Activated T-cell treated with anti-CD3 and anti-CD28 coated beads, Interleukin-2, amount 50 U/mL, for 24 hours (primary cell): ENCODE measurements around the gene DOCK6.
A peak's percentile ranks its signal among the peaks of the same experiment; 100 is the strongest.

Experiments used
- DNase-seq: peaks from one replicate; pipeline ENCODE4 v3.0.0-alpha.2; 2020
- H3K27ac Mint-ChIP-seq: 2 replicates; pipeline ENCODE4 v1.8.0; 2020; ENCODE audit warnings: mild to moderate bottlenecking, mixed read lengths
- H3K27me3 Mint-ChIP-seq: 2 replicates; pipeline ENCODE4 v1.8.0; 2020; ENCODE audit warnings: mixed read lengths
- H3K36me3 Mint-ChIP-seq: 2 replicates; pipeline ENCODE4 v1.8.0; 2020; ENCODE audit warnings: low read depth, mixed read lengths
- H3K4me1 Mint-ChIP-seq: 2 replicates; pipeline ENCODE4 v1.8.0; 2020; ENCODE audit warnings: low read depth, mixed read lengths
- H3K4me3 Mint-ChIP-seq: 2 replicates; pipeline ENCODE4 v1.8.0; 2020; ENCODE audit warnings: mild to moderate bottlenecking, moderate library complexity, mixed read lengths
- H3K9me3 Mint-ChIP-seq: 2 replicates; pipeline ENCODE4 v1.8.0; 2020; ENCODE audit warnings: mixed read lengths

The DOCK6 gene

DNA sequence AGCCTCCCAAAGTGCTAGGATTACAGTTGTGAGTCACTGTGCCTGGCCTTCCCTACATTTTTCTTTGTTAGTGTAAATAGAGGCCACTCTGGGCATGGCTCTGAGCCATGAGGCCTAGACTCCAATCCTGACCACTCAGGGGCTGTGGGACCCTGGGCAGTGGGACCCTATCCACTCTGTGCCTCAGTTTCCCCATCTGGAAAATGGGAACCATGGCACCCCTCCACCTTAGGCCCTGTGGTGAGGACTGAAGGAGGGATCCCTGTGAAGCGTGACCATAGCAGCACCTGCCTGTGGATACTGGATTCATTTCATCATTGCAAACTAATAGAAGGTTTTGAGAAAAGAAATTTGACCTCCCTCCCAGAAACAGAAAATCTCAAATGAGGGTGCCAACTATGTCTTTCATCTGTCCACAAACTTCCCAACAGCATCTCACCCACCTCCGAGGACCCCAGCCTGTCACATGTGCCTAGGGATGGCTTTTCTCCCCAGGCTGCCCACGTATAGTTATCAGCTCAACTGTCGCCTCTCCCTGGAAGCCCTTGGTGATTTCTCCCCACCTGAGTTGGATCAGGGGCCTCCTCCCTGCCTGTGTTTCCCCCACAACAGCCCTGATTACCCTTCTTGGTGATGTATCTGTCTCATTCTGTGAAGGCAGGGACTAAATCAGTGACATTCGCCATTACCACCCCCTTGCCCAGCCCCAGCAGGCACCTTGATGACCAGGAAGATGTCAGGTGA, 17.3 kb downstream of the DOCK6 start:
- Mint-ChIP-seq H3K4me1 (peaks cover 5% of the 10 kb centered on the region), H3K4me3 (no peak overlapping the region), H3K27ac (no peak overlapping the region), H3K36me3 (no peaks in the 10 kb centered on the region), H3K9me3 (no peaks in the 10 kb centered on the region), H3K27me3 (peaks cover 33% of the 10 kb centered on the region)
- no peak for DNase-seq

DNA sequence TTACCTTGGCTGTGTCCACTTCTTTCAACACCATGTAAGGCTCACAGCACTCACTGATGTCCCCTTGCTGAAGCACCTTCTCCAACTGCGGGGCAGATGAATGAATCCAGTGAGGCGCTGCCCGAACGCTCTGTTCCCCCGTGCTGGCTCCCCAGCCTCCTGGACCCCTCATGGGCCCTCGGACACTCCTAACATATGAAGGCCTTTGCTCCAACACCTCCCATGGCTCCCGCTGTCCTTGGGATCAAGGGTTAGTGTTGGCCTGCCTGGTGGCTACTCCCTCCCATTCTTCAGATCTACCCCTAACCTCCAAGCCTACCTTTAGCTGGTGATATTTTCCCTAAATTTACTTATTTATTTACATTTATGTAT, 18.5 kb downstream of the DOCK6 start:
- peaks cover 5% of the 10 kb centered on the region for H3K4me1 Mint-ChIP-seq
- no peak for DNase-seq
- no peaks in the 10 kb centered on the region for H3K36me3 Mint-ChIP-seq
- peaks cover 33% of the 10 kb centered on the region for H3K27me3 Mint-ChIP-seq
- no peak overlapping the region for H3K27ac Mint-ChIP-seq
- H3K9me3 Mint-ChIP-seq, result peaks cover 3% of the 10 kb centered on the region
- peak overlapping the region; percentile 18 for H3K4me3 Mint-ChIP-seq

DNA sequence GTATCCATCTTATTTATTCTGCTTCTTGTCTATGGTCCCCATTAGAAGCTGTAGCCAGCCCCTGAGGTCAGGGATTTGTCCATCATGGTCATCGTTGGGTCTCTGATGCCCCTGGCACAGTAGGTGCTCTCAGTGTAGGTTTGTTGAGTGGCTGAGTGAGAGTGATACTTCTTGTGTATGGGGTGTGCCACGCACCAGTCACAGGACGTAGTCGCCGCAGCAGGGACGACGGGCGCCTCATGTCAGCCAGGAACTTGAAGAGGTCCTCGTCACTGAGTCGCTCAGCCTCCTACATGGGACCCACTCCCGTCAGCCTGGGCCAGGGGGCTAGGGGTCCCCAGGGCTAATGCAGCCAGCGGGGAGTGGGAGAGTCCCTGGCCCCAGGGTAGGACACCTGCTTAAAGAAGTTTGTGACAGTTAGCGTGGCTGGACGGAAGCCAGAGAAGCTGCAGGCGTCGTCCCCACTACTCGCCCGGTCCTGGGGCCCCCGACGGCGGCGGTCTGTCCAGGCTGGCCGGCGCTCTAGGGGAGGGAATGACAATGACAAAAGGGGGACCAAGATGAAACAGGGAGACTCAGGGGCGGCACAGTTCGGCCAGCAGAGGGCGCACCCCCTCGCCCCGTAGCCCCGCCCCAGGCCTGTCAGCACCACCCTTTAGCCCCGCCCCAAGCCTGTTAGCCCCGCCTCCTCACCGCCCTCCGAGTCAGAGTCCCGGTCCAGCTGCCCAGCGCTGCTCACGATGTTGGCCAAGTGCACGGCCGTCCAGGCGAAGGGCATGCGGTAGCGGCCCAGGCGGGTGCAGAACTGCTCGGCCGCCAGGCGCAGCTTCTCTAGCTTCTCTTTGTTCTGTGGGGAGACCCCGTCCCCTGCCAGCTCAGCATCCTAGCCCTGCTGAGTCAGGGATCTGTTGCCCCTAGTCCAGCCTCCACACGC, 19.2 kb downstream of the DOCK6 start:
- H3K27me3 Mint-ChIP-seq, result peaks cover 33% of the 10 kb centered on the region
- H3K4me3 Mint-ChIP-seq, result peak overlapping the region; percentile 18
- H3K9me3 Mint-ChIP-seq, result peaks cover 7% of the 10 kb centered on the region
- H3K4me1 Mint-ChIP-seq, result peaks cover 5% of the 10 kb centered on the region
- peak; percentile 92 for DNase-seq
- no peak overlapping the region for H3K27ac Mint-ChIP-seq
- H3K36me3 Mint-ChIP-seq, result no peaks in the 10 kb centered on the region

DNA sequence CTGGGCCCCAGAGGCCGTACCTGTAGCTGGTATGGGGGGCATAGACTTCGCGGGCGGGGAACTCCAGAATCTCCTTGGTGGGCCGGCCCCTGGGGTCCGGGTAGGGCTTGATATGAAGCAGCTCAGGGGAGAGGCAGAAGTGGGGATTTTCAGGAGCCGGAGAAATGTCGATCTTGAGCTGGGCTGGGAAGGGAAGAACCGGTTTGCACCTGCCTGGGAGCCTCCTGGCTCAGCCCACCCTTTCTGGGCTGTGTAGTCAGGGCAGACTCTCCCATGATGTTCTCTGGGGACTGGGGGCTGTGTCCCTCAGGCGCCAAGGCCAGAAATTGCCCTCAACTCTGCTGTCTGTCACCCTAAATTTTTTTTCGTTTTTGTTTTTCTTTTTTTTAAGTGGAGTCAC, 20.3 kb downstream of the DOCK6 start:
- Mint-ChIP-seq H3K4me1 (peaks cover 5% of the 10 kb centered on the region), H3K27me3 (peaks cover 33% of the 10 kb centered on the region), H3K27ac (no peak overlapping the region), H3K36me3 (no peaks in the 10 kb centered on the region), H3K4me3 (no peak overlapping the region), H3K9me3 (peaks cover 7% of the 10 kb centered on the region)
- DNase-seq, result no peak

DNA sequence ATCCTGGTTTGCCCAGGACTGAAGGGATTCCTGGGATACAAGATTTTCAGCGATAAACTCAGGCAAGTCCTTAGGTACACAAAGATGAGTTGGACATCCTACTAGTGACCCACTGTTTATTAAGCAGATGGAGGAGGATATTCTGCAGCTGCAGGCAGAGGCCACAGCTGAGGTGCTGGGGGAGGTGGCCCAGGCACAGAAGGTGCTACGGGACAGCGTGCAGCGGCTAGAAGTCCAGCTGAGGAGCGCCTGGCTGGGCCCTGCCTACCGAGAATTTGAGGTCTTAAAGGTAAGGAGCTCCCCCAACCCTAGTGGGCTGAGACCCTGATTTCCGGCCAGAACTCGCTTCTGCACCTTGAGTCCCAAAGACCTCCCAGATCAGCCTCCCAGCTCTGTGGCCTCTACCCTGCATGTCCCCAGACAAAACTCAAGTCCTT, 22.3 kb downstream of the DOCK6 start:
- no peaks in the 10 kb centered on the region for H3K36me3 Mint-ChIP-seq
- peaks cover 21% of the 10 kb centered on the region for H3K27me3 Mint-ChIP-seq
- peaks cover 5% of the 10 kb centered on the region for H3K4me1 Mint-ChIP-seq
- H3K27ac Mint-ChIP-seq, result no peak overlapping the region
- H3K9me3 Mint-ChIP-seq, result peaks cover 7% of the 10 kb centered on the region
- no peak overlapping the region for H3K4me3 Mint-ChIP-seq
- no peak for DNase-seq

DNA sequence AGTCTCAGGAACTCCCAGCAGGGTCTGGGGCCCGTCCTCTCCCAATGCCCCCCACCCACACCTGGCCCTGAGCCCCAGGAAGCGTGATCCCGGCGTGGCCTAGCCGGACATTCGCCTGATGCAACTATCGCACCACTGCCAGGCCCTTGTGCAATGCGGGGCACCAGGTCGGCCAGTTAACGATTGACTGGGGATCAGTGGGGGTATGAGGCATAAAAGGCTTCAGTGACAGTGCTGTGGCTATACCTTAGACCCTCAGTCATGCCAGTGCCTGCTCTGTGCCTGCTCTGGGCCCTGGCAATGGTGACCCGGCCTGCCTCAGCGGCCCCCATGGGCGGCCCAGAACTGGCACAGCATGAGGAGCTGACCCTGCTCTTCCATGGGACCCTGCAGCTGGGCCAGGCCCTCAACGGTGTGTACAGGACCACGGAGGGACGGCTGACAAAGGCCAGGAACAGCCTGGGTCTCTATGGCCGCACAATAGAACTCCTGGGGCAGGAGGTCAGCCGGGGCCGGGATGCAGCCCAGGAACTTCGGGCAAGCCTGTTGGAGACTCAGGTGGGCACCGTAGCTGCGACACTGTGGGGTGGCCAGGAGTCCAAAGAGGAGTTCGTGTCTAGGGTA, 22.8 kb downstream of the DOCK6 start, which contains the start of gene ANGPTL8:
ANGPTL8 (plus strand) TSS at position 243 of the 624 bp plus-strand sequence; CDS start at position 262, 19 bp downstream.
- no peak within 1 kb of the TSS for H3K27ac Mint-ChIP-seq
- no peak for DNase-seq
- peaks cover 7% of the 10 kb centered on the region for H3K9me3 Mint-ChIP-seq
- peaks cover 5% of the 10 kb centered on the region for H3K4me1 Mint-ChIP-seq
- H3K36me3 Mint-ChIP-seq, result no peaks in the 10 kb centered on the region
- H3K27me3 Mint-ChIP-seq, result peaks cover 21% of the 10 kb centered on the region
- no peak within 1 kb of the TSS for H3K4me3 Mint-ChIP-seq

DNA sequence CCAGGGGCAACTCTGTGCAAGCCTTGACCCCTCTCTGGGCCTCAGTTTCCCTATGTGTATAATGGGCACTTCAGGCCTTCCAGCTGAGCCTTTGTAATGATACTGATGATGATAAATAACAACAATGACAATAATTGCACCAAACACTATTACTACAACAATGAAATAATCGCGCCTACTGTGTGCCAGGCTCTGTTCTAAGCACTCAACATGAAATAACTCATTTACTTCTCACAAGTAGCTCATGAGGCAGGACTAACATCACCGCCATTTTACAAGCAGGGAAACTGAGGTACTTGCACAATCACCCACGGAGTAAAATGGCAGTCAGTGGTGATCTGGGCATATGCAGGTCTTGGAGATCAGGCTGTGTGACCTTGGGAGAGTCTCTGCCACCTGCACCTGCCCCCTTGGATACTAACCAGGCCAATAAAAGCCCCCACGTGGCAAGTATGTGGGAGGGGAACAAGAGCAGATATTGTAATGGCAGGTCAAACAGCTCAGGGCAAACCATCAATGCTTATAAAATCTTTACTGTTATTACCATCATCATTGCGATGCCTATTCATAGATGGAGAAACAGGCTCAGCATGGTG, 23.4 kb downstream of the DOCK6 start:
- Mint-ChIP-seq H3K9me3 (peaks cover 7% of the 10 kb centered on the region), H3K27ac (no peak overlapping the region), H3K36me3 (no peaks in the 10 kb centered on the region), H3K4me1 (peaks cover 5% of the 10 kb centered on the region), H3K27me3 (peaks cover 20% of the 10 kb centered on the region), H3K4me3 (no peak overlapping the region)
- DNase-seq, result no peak

DNA sequence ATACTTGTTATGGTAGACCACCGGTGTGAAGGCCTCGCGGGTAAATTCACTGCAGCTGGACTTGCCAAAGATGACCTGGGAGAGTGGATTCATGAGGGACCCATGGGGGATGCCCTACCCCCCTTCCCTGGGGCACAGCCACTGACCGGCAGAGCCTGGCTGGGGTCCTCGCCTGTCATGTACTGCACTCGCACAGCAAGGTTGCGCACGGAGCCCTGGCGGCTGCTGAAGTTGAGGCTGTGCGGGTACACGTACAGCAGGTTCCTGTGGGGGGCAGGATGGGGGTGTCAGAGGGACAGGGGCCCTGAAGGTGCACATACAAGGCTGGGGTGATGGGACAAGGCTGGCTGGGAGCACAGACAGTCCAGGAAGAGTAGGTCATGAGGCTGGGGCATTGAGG, 24.3 kb downstream of the DOCK6 start:
- Mint-ChIP-seq H3K36me3 (no peaks in the 10 kb centered on the region), H3K4me3 (no peak overlapping the region), H3K27ac (no peak overlapping the region), H3K9me3 (peaks cover 7% of the 10 kb centered on the region), H3K27me3 (peaks cover 15% of the 10 kb centered on the region), H3K4me1 (no peaks in the 10 kb centered on the region)
- DNase-seq, result no peak

DNA sequence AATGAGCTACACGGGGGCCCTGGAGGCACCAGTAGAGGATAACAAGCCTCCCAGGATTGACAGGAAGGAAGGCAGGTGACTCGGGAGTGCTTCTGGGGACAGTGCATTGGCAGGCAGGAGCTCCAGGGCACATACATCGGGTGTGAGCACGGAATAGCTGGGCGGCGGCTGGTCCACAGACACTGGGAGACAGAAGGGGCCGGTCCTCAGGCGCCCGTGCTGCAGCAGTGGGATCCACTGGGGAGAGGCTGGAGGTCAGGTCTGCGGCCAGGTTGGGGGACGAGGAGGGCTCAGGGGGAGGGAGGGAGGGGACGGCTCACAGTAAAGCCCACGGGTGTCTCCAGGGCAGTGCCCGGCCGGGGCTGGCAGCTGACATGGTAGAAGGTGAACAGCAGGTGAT, 25.0 kb downstream of the DOCK6 start:
- no peaks in the 10 kb centered on the region for H3K36me3 Mint-ChIP-seq
- H3K4me1 Mint-ChIP-seq, result no peaks in the 10 kb centered on the region
- H3K27me3 Mint-ChIP-seq, result peaks cover 11% of the 10 kb centered on the region
- H3K4me3 Mint-ChIP-seq, result no peak overlapping the region
- no peak overlapping the region for H3K27ac Mint-ChIP-seq
- no peak for DNase-seq
- peaks cover 7% of the 10 kb centered on the region for H3K9me3 Mint-ChIP-seq

DNA sequence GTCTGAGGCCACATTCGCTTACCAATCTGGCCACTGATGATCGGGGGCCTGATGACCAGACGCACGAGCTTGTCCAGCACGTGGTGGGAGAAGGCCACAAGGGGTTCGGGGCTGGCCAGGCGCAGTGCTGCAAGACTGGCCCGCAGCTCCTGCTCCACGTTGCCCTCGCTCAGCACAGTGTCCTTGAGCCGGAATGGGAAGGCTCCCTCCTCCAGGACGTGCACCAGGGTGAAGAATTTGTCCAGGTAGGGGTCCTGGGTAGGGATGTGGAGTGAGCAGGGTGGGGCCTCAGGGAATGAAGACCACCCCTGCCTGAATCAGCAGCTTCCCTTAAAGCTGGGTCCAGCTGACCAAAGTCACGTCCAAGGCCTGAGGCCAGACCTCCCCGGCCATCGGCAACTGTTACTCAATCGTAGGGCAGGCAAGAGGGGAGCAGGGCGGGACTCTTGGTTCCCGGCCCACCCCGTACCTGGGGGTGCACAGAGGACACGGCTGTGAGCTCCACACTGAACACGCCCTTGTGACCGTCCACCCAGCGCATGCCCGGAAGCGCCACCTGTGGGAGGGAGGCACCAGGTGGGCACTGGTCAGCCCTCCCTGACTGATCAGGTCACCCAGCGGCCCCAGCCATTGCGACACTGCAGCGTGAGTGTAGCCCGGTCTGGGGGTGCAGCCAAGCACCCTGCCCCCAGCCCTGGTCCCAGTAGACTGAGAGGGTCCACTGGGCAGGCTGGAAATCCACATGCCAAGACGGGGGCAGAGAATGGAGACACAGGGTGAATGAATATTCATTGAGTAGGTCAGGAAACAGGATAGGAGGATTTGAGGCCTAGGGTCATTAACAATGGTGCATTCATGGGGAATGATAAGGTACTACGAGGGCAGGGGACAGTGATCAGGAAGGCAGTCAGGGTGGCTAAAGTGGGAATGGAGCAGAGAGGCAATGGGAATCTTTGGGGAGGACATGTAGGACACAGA, 25.7 kb downstream of the DOCK6 start:
- no peak for DNase-seq
- Mint-ChIP-seq H3K4me3 (no peak overlapping the region), H3K4me1 (no peaks in the 10 kb centered on the region), H3K36me3 (no peaks in the 10 kb centered on the region), H3K27me3 (peaks cover 5% of the 10 kb centered on the region), H3K27ac (no peak overlapping the region), H3K9me3 (peaks cover 7% of the 10 kb centered on the region)

DNA sequence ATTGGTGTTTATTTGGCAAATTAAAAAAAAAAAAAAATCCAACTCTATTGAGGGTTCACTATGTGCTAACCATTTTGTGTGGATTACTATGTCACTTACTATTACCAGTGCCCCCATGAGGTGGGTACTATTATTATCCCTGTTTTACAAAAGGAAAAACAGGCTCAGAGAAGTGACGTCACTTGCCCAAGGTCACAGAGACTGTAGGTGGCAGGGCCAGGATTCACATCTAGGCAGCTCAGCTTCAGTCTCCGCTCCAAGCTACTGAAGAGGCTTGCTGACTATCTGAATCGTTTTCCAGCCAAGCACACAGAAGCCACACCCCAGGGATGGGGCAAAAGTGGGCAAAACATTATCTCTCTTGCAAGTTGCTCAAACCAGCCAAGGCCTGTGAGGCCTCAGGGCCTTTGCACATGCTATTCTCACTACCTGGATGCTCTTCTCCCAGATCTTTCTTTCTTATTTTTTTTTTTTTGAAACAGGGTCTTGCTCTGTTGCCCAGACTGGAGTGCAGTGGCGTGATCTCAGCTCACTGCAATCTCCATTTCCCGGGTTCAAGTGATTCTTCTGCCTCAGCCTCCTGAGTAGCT, 27.7 kb downstream of the DOCK6 start:
- Mint-ChIP-seq H3K9me3 (peaks cover 7% of the 10 kb centered on the region), H3K4me1 (no peaks in the 10 kb centered on the region), H3K36me3 (no peaks in the 10 kb centered on the region), H3K27ac (no peak overlapping the region), H3K27me3 (no peaks in the 10 kb centered on the region), H3K4me3 (no peak overlapping the region)
- no peak for DNase-seq

DNA sequence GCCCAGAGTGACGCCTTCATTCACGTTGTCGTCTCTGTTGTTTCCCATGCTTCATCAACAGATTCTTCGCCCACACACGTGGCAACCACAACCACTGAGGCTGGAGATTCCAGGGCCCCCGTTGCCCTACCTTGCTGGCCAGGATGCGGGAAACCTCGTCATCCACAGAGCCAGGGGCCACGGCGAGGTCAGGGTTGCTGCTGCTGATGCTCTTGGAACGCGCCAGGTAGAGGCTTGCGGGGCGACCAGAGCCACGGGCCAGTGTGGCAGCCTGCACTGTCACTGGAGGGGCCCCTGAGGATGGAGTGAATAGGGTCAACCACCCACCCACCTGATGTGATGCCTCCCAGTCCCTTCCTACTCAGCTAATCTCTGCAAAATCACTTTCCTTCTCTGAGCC, 29.3 kb downstream of the DOCK6 start:
- Mint-ChIP-seq H3K4me3 (no peak overlapping the region), H3K36me3 (no peaks in the 10 kb centered on the region), H3K9me3 (no peaks in the 10 kb centered on the region)

DNA sequence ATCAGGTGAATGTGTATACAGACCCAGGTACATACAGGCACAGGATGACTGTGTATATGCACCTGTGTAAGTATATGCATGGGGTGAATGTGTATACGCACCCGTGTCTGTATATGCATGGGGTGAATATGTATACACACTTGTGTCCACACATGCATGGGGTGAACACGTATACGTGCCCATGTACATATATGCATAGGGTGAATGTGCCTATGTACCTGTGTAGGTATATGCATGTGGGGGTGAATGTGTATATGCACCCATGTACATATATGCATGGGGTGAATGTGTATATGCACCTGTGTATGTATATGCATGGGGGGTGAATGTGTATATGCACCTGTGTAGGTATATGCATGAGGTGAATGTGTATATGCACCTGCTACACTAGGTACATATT, 29.8 kb downstream of the DOCK6 start:
- Mint-ChIP-seq H3K9me3 (no peaks in the 10 kb centered on the region), H3K4me1 (no peaks in the 10 kb centered on the region), H3K36me3 (no peaks in the 10 kb centered on the region), H3K4me3 (no peak overlapping the region), H3K27me3 (no peaks in the 10 kb centered on the region), H3K27ac (no peak overlapping the region)
- no peak for DNase-seq

More for the DNA sequence above, 29.3 kb downstream of the DOCK6 start:
- Mint-ChIP-seq H3K27me3 (no peaks in the 10 kb centered on the region), H3K27ac (no peak overlapping the region), H3K4me1 (no peaks in the 10 kb centered on the region)
- DNase-seq, result no peak
